Upper lobe of left lung (tissue), 6 donors: ENCODE results near the gene BIVM. TPM values are rescaled to one million over a fixed set of nuclear protein-coding genes. Genes with fewer than 3 reads are reported as not detected.
A peak's percentile ranks its signal among the peaks of the same experiment; 100 is the strongest.

Experiments used
- ATAC-seq, 2 donors: fragments of 200-7000 bp; cut with Tn5 transposase; one replicate each; pipeline ENCODE4 v1.9.1; 2022; ENCODE audit warnings: mild to moderate bottlenecking in 2 of 2, moderate library complexity in 2 of 2; ENCODE audit not compliant: low FRiP score in 2 of 2
- DNase-seq, 2 donors: peaks; one replicate each; pipeline ENCODE4 v3.0.0-alpha.2; 2019 to 2020
- H3K27ac ChIP-seq, 4 donors: fragments of 200-600 bp; sonication (generic); one replicate each; pipeline ENCODE4 v1.5.1; 2016 to 2019
- H3K27me3 ChIP-seq, 4 donors: fragments of 200-600 bp; sonication (generic); one replicate each; pipeline ENCODE4 v1.5.1; 2017 to 2019
- H3K36me3 ChIP-seq, 4 donors: fragments of 200-600 bp; sonication (generic); one replicate each; pipeline ENCODE4 v1.5.1; 2016 to 2019
- H3K4me1 ChIP-seq, 4 donors: fragments of 200-600 bp; sonication (generic); one replicate each; pipeline ENCODE4 v1.5.1; 2018 to 2019
- H3K4me3 ChIP-seq, 4 donors: fragments of 200-600 bp; sonication (generic); one replicate each; pipeline ENCODE4 v1.5.1; 2017 to 2019; ENCODE audit warnings: mild to moderate bottlenecking in 2 of 4, moderate library complexity in 1 of 4
- H3K9me3 ChIP-seq, 4 donors: fragments of 200-600 bp; sonication (generic); one replicate each; pipeline ENCODE4 v1.5.1; 2018 to 2019
- CTCF ChIP-seq, 6 experiments: fragments of 450-650 bp in 4 of 6; fragments of 200-600 bp in 2 of 6; sonication (generic) in 2 of 6; IDR thresholded peaks; one replicate each; pipeline ENCODE4 v1.5.1; 2016 to 2019; ENCODE audit warnings: antibody characterized with exemption in 6 of 6
- EP300 ChIP-seq, 4 donors: sonication (generic); formaldehyde crosslinking; IDR thresholded peaks; one replicate each; pipeline ENCODE4 v1.5.1; 2017; ENCODE audit warnings: antibody characterized with exemption in 4 of 4, control low read depth in 2 of 4
- POLR2A ChIP-seq, 4 donors: fragments of 450-650 bp; IDR thresholded peaks; one replicate each; pipeline ENCODE4 v1.5.1; 2016 to 2017; ENCODE audit warnings: antibody characterized with exemption in 4 of 4, mild to moderate bottlenecking in 2 of 4
- POLR2AphosphoS5 ChIP-seq, 2 donors: sonication (generic); formaldehyde crosslinking; IDR thresholded peaks; one replicate each; pipeline ENCODE4 v1.5.1; 2017; ENCODE audit warnings: antibody characterized with exemption in 2 of 2
- WGBS, 2 donors: methylation state at CpG; one replicate each; pipeline ENCODE4 v1.1.5; 2017 to 2018; 5-methylcytosine and 5-hydroxymethylcytosine counted together
- total RNA-seq, 6 donors: library from RNA; depleted of rRNA in 4 of 6; stranded (reverse); fragments of >200 nt in 4 of 6; gene quantifications; one replicate each; pipeline versions ENCODE4 v1.1.0 to v1.2.1, GENCODE V29; 2016 to 2021
- donor health status: DM: no; HTN: no; CAD: no; lungs with moderate emphysema.
- donor health status: DM: no; HTN: yes; CAD: no; lungs with severe emphysema.

The BIVM gene
- total RNA-seq, 6 donors from 2014 or later: 7.1 to 45.1 (median 15.6) TPM

- Histone ChIP-seq H3K4me1 (peaks cover 0 to 4% (median 0%) of the 10 kb centered on the region in 4 donors), H3K4me3 (no peak overlapping the region), H3K27ac (no peak overlapping the region), H3K9me3 (no peaks in the 10 kb centered on the region), H3K27me3 (no peaks in the 10 kb centered on the region), H3K36me3 (peaks cover 26 to 91% (median 64%) of the 10 kb centered on the region in 4 donors)
- ATAC-seq (no peak), DNase-seq (peak in 1 of 2 donors; percentile 65)
- WGBS, 2 donors: 27 to 56% methylated on average over 5 to 6 of the region's 6 CpGs
- no peak for TF ChIP-seq EP300 (IDR thresholded peaks at IDR 0.05)
- TF ChIP-seq POLR2A (IDR thresholded peaks at IDR 0.05): no peak
- no peak for TF ChIP-seq POLR2AphosphoS5 (IDR thresholded peaks at IDR 0.05)
- no peak for TF ChIP-seq CTCF (IDR thresholded peaks at IDR 0.05)
These were observed 57.6 kb downstream of the BIVM start for GRCh38 chr13:102856557-102856956.

GRCh38 chr13:102862624-102863210 is 63.8 kb downstream of the BIVM start:
- Histone ChIP-seq H3K27ac (no peak overlapping the region), H3K4me1 (peaks cover 3 to 8% (median 3%) of the 10 kb centered on the region in 4 donors), H3K9me3 (no peaks in the 10 kb centered on the region), H3K27me3 (no peaks in the 10 kb centered on the region), H3K4me3 (no peak overlapping the region), H3K36me3 (peaks cover 57 to 98% (median 83%) of the 10 kb centered on the region in 4 donors)
- DNase-seq (no peak), ATAC-seq (no peak)
- 91 to 95% methylated on average over 13 of the region's 13 CpGs for WGBS, 2 donors
- TF ChIP-seq POLR2A (IDR thresholded peaks at IDR 0.05): no peak
- no peak for TF ChIP-seq EP300 (IDR thresholded peaks at IDR 0.05)
- TF ChIP-seq CTCF (IDR thresholded peaks at IDR 0.05): no peak

- ATAC-seq (no peak), DNase-seq (no peak)
- Histone ChIP-seq H3K4me3 (no peak overlapping the region), H3K36me3 (peaks cover 59 to 98% (median 82%) of the 10 kb centered on the region in 4 donors), H3K4me1 (peaks cover 3 to 8% (median 3%) of the 10 kb centered on the region in 4 donors), H3K27ac (no peak overlapping the region), H3K9me3 (no peaks in the 10 kb centered on the region), H3K27me3 (no peaks in the 10 kb centered on the region)
- TF ChIP-seq POLR2A (IDR thresholded peaks at IDR 0.05): no peak
- TF ChIP-seq EP300 (IDR thresholded peaks at IDR 0.05): no peak
- no peak for TF ChIP-seq POLR2AphosphoS5 (IDR thresholded peaks at IDR 0.05)
- no peak for TF ChIP-seq CTCF (IDR thresholded peaks at IDR 0.05)
- 64 to 79% methylated on average over 4 of the region's 4 CpGs for WGBS, 2 donors
These were observed 64.7 kb downstream of the BIVM start for GRCh38 chr13:102863590-102863989.

DNA sequence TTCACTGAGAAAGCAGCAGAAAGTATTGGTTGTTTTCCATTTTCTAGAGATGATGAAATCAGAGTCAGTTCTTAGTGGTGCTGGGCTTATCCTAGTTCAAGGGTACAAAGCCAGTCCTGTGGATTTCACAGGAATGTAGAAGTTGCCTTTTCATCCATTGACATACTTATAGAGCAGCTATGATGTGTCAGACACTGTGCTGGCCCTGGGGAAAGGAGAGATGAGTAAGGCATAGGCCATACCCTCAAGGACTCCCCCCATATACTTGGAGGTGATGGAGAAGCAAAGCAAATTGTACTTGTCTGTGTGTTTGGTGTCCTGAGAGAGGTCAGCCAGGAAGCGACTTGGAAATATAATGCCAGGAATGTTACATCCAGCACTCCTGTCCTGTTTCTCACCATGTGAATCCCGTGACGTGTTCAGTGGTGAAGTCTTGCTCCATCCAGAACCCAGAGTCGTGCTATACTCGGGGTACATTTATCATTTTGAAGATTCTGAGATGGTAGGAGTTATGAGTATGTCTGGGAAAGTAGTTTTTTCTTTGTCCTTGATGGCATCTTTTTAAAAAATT is 69.5 kb downstream of the BIVM start:
- H3K9me3 ChIP-seq: no peaks in the 10 kb centered on the region
- no peak for ATAC-seq

More for the DNA sequence above, 69.5 kb downstream of the BIVM start:
- no peak for DNase-seq
- WGBS, 2 donors: 91 to 93% methylated on average over 5 of the region's 5 CpGs
- no peak for TF ChIP-seq POLR2AphosphoS5 (IDR thresholded peaks at IDR 0.05)
- TF ChIP-seq POLR2A (IDR thresholded peaks at IDR 0.05): no peak
- TF ChIP-seq CTCF (IDR thresholded peaks at IDR 0.05): no peak
- no peak for TF ChIP-seq EP300 (IDR thresholded peaks at IDR 0.05)
- peaks cover 4 to 12% (median 7%) of the 10 kb centered on the region in 4 donors for H3K4me1 ChIP-seq
- H3K4me3 ChIP-seq: no peak overlapping the region
- H3K36me3 ChIP-seq: peaks cover 42 to 88% (median 57%) of the 10 kb centered on the region in 4 donors
- no peak overlapping the region for H3K27ac ChIP-seq
- H3K27me3 ChIP-seq: no peaks in the 10 kb centered on the region
